ENCODE results near the gene WSCD1. TPM values are rescaled to one million over a fixed set of nuclear protein-coding genes. Genes with fewer than 3 reads are reported as not detected.

The WSCD1 gene
- total RNA-seq: 1 to 10 TPM in 3 of 4 donors, under 1 TPM in 1; 0.16 to 4.2 (median 3.0) TPM

DNA sequence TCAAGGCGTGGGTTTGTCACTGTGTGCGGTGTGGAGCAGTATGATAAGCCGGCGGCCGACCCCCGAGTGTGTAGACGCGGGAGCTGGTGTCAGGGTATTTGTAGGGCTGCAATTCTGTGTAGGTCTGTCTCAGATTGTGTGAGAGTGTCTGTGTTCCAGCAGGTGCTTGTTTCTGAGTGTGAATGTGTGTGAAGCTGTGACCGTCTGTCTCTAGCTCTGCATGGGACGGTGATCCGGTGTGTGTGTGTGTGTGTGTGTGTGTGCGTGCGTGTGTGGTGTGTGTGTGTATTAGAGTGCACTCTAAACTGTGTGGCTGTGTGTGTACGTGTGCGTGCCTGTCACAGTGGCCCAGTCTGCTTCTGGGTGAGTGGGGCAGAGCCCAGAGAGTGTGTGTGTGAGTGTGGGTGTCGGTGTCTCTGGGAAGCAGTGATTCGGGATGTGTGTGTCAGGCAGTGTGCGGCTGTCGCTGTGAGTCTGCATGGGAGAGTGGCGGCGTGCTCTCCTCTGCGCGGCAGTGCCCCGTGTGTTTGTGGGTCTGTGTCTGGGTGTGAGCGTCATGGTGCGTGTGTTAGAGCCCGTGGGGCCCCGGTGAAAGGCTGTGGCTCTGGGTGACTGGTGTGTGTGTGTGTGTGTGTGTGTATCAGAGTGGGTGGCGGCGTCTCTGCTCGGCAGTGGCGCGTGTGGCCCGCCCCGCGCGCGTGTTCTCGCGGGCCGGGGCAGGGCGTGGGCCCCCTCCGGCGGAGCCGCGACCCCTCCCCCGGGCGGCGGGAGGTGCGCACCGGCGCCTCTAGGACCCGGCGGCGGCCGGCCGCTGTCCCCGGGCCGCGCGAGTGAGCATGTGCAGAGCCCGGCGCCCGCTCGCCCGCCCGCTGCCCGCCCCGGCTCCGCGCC lies at the start of gene WSCD1:
TSS of gene WSCD1 (plus strand) at position 841 of the 891 bp plus-strand sequence. CDS start 10,280 bp downstream, outside the sequence.
- TF ChIP-seq, protein P1, sequence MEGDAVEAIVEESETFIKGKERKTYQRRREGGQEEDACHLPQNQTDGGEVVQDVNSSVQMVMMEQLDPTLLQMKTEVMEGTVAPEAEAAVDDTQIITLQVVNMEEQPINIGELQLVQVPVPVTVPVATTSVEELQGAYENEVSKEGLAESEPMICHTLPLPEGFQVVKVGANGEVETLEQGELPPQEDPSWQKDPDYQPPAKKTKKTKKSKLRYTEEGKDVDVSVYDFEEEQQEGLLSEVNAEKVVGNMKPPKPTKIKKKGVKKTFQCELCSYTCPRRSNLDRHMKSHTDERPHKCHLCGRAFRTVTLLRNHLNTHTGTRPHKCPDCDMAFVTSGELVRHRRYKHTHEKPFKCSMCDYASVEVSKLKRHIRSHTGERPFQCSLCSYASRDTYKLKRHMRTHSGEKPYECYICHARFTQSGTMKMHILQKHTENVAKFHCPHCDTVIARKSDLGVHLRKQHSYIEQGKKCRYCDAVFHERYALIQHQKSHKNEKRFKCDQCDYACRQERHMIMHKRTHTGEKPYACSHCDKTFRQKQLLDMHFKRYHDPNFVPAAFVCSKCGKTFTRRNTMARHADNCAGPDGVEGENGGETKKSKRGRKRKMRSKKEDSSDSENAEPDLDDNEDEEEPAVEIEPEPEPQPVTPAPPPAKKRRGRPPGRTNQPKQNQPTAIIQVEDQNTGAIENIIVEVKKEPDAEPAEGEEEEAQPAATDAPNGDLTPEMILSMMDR (IDR thresholded peaks at IDR 0.05; ENCODE audit: low read depth): no peak

DNA sequence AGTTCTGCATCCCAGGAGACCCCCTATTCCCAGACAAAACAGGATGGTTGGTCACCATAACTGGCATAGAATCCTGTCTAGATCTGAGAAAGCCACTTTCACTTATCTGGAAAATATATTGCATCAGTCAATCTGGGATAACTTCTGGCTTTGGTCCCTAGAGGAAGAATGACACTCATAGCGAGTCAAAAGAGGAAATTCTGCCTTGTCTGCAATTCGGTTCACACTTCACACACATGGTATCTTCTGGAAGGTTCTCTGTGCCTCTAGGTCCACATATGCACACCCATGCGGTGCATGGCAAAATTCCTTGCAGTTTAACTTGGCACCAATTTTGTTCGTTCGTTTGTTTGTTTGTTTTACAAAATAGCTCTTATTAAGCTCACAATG lies 49.2 kb upstream of the WSCD1 start:
- TF ChIP-seq, protein P1 (IDR thresholded peaks at IDR 0.05; ENCODE audit: low read depth): no peak

DNA sequence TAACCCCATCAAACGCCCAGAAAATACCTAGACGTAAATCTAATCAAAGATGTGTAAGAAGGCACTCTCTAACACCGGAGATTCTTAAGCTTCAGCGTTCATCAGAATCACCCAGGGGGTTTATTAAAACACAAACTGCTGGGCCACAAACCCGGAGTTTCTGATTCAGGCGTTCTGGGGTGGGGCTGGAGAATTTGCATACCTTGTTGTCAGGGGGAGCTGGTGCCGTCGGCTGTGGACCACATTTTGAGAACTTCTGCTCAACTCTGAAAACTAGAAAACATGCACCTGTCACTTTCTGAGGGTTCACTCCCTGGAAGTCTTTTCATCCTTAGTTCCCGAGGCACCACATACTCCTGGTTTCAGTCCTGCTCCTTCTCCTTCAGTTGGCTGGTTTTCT lies 48.6 kb upstream of the WSCD1 start:
- TF ChIP-seq, protein P1 (IDR thresholded peaks at IDR 0.05; ENCODE audit: low read depth): no peak

DNA sequence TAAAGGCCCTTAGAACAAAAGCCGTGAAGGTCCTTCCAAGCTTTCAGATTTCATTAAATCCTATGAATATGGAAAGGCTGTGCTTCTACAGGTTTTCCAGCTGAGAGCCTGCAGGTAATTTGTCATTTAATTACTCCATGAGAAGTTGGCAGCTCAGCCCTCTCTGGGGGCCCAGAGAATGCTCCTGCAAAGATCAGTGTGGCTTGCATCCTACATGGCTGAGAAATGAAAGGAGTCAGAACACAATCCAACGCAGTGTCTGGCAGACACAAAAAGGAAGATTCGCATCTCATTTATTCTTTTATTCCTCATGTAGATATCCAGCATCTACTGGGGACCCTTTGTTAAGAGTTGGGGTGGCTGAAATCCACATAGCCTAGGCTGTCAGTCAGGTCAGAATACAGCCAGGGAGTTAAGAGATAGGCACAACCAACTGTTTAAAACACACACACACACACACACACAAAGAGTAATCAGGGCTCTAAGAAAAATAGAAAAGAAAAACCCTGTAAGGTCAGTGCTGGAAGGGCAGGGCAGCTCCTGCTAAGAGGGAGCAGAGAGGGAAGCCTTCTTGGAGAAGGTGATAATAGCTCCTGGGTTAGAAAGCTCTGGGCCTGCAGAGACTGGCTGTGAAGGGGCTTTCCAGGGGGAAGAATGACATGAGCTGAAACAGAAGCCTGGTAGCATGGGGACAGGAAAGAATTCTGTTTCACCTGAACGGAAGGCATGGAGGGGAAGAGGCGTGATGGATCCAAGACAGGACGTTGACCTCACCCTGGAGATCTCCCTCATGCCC lies 46.9 kb upstream of the WSCD1 start:
- TF ChIP-seq, protein P1 (IDR thresholded peaks at IDR 0.05; ENCODE audit: low read depth): no peak

DNA sequence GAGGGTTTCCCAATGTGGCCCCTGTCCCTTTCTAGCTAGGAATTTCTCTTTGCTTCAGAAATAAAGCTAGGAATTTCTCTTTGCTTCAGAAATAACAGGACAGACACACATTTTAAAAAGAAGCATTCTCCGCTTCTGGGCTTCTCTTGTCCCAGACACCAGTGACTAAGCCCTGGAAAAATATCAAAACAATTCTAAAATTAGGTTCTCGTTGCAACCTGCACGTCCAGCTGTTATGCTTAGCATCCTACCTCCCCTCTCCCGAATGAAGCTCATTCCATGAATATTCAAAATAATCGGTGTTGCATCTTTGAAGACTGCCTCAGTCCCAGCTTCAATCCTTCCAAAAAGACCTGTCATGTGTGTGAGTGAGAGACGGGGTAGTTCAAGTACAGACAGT lies 45.6 kb upstream of the WSCD1 start:
- TF ChIP-seq, protein P1 (IDR thresholded peaks at IDR 0.05; ENCODE audit: low read depth): no peak

DNA sequence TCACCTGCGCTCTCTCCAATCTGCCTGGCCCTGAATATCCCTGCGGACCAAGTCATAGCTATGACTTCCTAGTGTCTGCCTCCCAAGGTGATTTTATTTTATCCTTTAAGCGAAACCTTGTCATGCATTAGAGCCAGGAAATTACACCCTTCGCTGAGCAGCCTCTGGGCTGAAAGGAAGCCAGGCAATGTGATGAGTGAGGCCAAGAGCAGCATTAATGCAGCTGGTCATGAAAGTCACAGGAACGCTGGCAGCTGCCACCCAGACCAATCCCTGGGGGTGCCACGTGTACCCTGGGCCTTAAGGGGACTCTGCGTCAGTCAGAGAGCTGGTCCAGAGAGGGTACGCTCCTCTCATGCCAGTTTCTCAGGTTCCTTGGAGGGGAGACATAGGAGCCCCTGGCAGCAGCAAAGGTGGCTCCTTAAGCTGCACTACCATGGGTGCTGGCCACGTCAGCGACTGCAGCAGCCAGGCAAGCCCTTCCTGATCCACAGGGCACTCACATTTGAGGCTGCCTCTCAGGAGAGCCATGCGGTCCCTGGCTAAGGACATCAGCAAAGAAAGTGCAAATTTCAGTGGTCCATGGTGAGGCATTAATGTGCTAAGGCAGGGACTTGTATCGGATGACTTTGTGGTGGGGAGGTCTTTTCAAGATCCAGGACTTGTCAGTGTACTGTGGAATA lies 42.7 kb upstream of the WSCD1 start:
- TF ChIP-seq, protein P1 (IDR thresholded peaks at IDR 0.05; ENCODE audit: low read depth): no peak

Measured in subcutaneous adipose tissue (tissue), 4 donors.